ENCODE results near the gene TIMM44.

The TIMM44 gene

DNA sequence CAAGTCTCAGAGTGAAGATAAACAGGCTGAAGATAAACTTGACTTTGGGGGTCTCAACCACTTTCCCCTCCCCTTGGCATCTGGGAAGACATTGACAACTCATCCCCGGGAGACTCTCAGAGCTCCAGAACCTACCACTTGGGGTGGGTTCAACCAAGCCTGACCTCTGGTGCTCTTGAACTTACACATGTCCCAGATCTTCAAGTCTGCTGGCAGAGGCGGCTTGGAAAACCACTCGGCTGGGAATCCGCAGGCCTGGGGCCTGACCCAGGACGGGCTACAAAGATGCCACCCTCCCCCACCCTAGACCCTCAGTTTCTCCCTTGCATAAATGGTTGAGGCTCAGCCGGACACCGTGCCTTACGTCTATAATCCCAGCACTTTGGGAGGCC is 54.6 kb downstream of the TIMM44 start:
- peak overlapping the region; percentile 59 to 71 for H3K4me3 ChIP-seq (replicated peaks in 1 of 2; ENCODE audit: low read depth in 2 of 2, low read length in 2 of 2)
- no peak for DNase-seq (ENCODE audit: low read depth in 2 of 2)
- TF ChIP-seq, protein P1, sequence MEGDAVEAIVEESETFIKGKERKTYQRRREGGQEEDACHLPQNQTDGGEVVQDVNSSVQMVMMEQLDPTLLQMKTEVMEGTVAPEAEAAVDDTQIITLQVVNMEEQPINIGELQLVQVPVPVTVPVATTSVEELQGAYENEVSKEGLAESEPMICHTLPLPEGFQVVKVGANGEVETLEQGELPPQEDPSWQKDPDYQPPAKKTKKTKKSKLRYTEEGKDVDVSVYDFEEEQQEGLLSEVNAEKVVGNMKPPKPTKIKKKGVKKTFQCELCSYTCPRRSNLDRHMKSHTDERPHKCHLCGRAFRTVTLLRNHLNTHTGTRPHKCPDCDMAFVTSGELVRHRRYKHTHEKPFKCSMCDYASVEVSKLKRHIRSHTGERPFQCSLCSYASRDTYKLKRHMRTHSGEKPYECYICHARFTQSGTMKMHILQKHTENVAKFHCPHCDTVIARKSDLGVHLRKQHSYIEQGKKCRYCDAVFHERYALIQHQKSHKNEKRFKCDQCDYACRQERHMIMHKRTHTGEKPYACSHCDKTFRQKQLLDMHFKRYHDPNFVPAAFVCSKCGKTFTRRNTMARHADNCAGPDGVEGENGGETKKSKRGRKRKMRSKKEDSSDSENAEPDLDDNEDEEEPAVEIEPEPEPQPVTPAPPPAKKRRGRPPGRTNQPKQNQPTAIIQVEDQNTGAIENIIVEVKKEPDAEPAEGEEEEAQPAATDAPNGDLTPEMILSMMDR (IDR thresholded peaks at IDR 0.05; ENCODE audit: low read depth, low read length) = no peak

DNA sequence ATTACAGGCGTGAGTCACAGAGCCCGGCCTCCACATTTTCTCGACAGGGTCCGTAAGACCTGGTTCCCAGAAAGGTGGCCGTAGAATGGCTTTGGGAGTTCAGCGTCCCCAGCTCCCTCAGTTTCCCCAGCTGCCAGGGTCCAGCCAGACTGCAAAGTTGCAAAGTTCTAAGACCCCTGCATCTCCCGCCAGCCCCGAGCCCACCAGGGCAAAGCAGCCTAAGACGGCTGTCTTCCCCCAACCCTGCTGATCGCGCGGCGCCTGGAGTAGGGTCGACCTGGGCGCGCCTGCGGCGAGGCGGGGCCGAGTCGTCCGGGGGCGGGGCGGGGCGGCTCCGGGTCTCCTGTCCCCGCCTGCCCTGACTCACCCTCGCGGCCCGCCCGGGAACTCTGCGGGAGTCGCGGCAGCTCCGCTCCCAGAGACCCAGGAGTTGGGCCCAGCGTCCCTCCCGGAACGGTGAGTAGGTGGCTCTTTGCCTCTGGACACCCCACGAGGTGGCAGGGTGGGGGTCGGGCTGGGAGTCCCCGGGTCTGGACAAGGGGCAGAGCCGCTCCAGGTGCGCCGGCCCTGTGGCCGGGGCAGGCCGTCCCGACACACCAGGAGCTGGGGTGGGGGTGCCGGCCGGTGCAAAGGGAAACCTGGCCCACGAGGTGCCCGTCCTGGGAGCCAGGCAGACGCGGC is 55.2 kb downstream of the TIMM44 start, which contains the start of gene LRRC8E:
Gene LRRC8E, plus strand, starts transcription at position 366 of the 681 bp plus-strand sequence. CDS start 7,094 bp downstream, outside the sequence.
- TF ChIP-seq, protein P1 (IDR thresholded peaks at IDR 0.05; ENCODE audit: low read depth, low read length) = no peak
- H3K4me3 ChIP-seq (replicated peaks in 1 of 2; ENCODE audit: low read depth in 2 of 2, low read length in 2 of 2) = peak within 1 kb of the TSS; percentile 59 to 71
- DNase-seq (ENCODE audit: low read depth in 2 of 2) = peak; percentile 62 to 72

DNA sequence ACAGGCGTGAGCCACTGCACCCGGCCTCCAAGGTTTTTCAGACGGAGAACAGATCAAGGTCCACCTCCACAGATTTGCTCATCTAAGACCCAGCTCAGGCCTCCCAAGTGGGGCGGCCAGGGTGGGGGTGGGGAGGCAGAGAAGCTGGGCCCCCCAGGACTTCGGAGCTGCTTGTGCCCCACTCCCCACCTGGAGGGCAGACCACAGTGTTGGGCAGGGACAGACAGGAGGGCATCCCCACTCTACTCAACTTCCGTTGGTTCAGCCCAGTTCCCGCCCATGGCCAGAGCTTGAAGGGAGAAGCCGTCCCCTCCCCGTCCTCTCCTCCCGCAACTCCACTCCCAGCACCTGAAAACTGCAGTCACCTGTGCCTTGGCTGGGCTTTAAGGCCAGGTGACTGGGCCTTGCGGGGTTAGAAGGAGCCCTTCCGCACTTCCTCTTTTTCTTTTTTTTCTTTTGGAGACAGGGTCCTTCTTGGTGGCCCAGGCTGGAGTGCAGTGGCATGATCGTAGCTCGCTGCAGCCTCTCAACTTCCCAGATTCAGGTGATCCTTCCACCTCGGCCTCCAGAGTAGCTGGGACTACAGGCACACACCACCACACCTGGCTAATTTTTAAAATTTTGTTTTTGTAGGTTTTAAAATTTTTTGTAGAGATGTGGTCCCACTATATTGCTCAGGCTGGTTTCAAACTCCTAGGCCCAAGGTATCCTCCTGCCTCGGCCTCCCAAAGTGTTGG is 55.9 kb downstream of the TIMM44 start:
- no peak for DNase-seq (ENCODE audit: low read depth in 2 of 2)
- H3K4me3 ChIP-seq (replicated peaks in 1 of 2; ENCODE audit: low read depth in 2 of 2, low read length in 2 of 2) = no peak overlapping the region
- TF ChIP-seq, protein P1 (IDR thresholded peaks at IDR 0.05; ENCODE audit: low read depth, low read length) = no peak

DNA sequence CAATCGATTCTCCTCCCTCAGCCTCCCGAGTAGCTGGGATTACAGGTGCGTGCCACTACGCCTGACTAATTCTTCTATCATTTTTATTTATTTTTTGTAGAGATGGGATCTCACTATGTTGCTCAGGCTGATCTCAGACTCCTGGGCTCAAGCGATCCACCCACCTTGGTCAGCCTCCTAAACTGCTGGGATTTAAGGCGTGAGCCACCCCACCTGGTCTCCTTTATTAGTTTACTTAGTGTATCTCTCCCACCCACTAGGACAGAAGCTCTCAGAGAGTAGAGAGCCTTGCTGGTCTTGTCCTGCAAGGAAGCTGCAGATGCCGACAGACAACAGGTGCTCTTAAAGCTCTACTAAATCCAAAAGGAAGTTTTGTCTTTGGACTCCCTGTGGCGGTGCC is 57.6 kb downstream of the TIMM44 start:
- TF ChIP-seq, protein P1 (IDR thresholded peaks at IDR 0.05; ENCODE audit: low read depth, low read length) = no peak
- no peak for DNase-seq (ENCODE audit: low read depth in 2 of 2)
- H3K4me3 ChIP-seq (replicated peaks in 1 of 2; ENCODE audit: low read depth in 2 of 2, low read length in 2 of 2) = no peak overlapping the region

DNA sequence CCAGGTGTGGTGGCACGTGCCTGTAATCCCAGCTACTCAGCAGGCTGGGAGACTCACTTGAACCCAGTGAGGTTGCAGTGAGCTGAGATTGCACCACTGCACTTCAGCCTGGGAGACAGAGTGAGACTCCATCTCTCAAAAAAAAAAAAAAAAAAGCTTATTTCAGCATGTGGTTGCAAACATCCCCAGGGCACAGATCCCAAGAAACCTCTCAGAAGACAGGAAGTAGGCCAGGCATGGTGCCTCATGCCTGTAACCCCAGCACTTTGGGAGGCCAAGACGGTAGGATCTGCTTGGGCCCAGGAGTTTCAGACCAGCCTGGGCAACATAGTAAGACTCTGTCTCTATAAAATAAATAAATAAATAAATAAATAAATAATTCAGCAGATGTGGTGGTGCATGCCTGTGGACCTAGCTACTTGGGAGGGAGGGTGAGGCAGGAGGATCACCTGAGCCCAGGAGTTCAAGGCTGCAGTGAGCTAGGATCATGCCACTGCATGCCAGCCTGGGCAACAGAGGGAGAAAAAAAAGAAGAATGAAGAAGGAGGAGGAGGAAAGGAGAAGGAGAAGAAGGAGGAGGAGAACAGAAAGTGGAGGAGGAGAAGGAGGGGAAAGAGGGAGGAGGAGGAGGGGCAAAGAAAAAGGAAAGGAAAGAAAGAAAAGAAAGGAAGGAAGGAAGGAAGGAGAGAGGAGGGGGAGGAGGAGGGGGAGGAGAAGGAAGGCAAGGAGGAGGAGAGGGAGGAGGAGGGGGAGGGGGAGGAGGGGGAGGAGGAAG is 59.5 kb downstream of the TIMM44 start:
- TF ChIP-seq, protein P1 (IDR thresholded peaks at IDR 0.05; ENCODE audit: low read depth, low read length) = no peak
- DNase-seq (ENCODE audit: low read depth in 2 of 2) = peak; percentile 49 to 70
- no peak overlapping the region for H3K4me3 ChIP-seq (replicated peaks in 1 of 2; ENCODE audit: low read depth in 2 of 2, low read length in 2 of 2)

DNA sequence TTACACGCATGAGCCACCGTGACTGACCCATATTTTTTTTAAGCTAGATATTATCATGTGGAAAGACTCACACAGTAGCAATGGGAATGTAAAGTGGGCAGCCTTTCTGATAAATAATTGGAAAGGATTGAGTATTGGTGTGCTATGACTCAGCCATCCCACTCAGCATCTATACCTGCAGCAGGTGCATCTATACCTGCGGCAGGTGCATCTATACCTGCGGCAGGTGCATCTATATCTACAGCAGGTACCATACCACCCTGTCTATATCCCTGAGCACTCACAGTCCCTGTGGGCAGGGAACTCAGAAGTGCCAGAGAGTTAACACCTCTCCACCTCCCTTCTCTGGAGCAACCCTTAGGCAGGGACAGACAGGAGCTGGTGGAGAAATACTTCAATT is 60.4 kb downstream of the TIMM44 start:
- DNase-seq (ENCODE audit: low read depth in 2 of 2) = no peak
- H3K4me3 ChIP-seq (replicated peaks in 1 of 2; ENCODE audit: low read depth in 2 of 2, low read length in 2 of 2) = no peak overlapping the region
- TF ChIP-seq, protein P1 (IDR thresholded peaks at IDR 0.05; ENCODE audit: low read depth, low read length) = no peak
